Measurements from ENCODE around the gene GRID1.

DNA sequence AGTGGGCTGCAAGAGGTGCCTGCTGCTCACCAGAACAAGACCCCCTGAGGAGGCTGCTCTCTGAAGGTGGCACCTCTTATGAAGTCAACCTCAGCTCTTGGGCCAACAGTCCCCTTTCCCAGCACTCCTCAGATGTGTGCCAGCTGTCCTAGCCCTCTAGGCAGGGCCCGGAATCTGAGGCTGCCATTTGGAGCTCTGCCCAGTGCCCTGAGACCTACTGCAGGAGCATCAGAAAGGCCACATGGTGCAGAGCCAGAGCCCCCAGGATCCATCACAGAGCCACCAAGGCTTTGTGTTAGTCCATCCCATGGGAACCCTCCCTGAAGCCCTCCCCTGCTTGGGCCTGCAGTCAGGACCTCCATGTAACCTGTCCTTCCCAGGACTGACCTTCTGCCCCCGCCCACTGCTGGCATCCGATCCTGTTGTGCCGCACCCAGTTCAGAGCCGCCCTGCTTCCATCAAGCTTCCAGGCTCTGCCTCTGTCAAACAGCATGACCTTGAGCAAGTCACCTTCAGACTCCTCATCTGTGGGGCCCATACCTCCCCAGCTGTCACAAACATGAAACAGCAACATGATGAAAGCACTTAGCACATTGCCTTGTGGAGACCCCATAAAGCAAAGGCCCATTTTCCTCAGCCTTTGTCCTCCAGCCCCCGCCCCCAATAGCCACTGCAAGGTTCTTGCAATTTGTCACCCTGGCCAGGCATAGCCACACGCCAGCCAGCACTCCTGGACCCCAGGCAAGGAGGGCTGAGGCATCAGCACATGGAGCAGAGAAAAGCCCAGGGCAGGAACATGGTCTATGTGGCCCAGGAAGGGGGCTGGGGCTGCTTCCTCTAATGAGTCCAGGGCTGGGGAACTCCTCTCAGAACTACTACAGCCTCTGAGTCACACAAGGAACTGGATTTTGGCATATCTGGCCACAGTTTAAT is 51.7 kb downstream of the GRID1 start:
- TF ChIP-seq, protein P1, sequence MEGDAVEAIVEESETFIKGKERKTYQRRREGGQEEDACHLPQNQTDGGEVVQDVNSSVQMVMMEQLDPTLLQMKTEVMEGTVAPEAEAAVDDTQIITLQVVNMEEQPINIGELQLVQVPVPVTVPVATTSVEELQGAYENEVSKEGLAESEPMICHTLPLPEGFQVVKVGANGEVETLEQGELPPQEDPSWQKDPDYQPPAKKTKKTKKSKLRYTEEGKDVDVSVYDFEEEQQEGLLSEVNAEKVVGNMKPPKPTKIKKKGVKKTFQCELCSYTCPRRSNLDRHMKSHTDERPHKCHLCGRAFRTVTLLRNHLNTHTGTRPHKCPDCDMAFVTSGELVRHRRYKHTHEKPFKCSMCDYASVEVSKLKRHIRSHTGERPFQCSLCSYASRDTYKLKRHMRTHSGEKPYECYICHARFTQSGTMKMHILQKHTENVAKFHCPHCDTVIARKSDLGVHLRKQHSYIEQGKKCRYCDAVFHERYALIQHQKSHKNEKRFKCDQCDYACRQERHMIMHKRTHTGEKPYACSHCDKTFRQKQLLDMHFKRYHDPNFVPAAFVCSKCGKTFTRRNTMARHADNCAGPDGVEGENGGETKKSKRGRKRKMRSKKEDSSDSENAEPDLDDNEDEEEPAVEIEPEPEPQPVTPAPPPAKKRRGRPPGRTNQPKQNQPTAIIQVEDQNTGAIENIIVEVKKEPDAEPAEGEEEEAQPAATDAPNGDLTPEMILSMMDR (conservative IDR thresholded peaks at IDR 0.05): no peak
- TF ChIP-seq EZH2 (IDR thresholded peaks at IDR 0.05; ENCODE audit: low read depth): no peak
